22Rv1 (cell line): Measurements from ENCODE around the gene CREBL2.

Experiments
- ZFX ChIP-seq: fragments of 450-650 bp; IDR thresholded peaks from 2 replicates; pipeline ENCODE4 v1.6.1; 2017; ENCODE audit warnings: antibody characterized with exemption, borderline replicate concordance
- TF ChIP-seq, protein P1 (sequence below): fragments of 450-650 bp; IDR thresholded peaks from 2 replicates; pipeline ENCODE4 v1.5.1; 2017; ENCODE audit warnings: mild to moderate bottlenecking

DNA sequence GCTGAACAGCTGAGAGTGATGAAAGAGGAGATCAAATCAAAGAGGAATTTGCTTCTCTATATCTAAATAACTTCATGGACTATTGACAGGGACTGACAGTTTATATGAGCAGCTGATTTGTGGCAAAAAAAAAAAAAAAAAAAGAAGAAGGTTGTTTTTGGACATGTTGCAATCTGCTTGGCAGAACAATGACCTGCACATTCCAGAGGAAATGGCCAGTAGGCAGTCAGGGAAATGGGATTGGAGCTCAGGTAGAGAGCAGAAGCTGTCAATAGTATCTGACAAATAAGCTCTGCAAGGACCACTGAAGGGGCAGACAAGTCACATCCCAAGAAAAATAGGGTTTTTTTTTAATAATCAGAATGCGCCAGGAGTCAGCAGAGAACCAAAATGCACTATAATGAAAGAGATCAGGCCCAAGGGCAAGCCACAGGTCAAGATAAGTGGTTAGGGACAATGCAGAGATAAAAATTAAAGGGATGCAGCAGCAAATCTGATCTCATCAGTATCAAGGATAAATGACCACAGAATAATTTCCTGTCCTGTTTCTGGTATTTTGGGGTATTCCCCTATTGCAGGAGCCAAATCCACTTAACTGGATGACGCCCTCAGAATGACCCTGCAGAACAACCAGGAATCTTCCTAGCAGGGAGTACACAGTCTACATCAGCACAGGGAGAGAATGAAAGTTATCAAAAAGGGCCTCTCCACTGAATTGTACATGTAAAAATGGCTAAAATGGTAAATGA is 26.4 kb upstream of the CREBL2 start:
- TF ChIP-seq, protein P1, sequence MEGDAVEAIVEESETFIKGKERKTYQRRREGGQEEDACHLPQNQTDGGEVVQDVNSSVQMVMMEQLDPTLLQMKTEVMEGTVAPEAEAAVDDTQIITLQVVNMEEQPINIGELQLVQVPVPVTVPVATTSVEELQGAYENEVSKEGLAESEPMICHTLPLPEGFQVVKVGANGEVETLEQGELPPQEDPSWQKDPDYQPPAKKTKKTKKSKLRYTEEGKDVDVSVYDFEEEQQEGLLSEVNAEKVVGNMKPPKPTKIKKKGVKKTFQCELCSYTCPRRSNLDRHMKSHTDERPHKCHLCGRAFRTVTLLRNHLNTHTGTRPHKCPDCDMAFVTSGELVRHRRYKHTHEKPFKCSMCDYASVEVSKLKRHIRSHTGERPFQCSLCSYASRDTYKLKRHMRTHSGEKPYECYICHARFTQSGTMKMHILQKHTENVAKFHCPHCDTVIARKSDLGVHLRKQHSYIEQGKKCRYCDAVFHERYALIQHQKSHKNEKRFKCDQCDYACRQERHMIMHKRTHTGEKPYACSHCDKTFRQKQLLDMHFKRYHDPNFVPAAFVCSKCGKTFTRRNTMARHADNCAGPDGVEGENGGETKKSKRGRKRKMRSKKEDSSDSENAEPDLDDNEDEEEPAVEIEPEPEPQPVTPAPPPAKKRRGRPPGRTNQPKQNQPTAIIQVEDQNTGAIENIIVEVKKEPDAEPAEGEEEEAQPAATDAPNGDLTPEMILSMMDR, result no peak
- TF ChIP-seq ZFX, result no peak
